ENCODE results near the gene MEG3. TPM values are rescaled to one million over a fixed set of nuclear protein-coding genes. Genes with fewer than 3 reads are reported as not detected.

MEG3 gene
- total RNA-seq, 1 experiment from 2014 or later = 338 TPM

DNA sequence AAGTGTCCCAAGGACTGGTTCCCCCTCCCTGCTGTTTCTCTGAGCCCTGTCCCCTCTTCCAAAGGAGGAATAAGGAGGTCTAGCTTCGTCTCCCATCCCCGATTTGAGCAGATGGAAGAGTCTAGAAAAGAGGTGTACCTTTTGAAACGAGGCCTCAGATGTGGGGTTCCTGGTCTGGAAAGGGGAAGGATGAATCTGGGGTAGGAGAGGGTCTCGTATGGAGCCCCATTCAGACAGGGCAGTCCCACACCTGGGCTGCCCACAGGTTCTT lies 13.3 kb downstream of the MEG3 start:
- H3K4me1 Mint-ChIP-seq = peaks cover 46% of the 10 kb centered on the region

DNA sequence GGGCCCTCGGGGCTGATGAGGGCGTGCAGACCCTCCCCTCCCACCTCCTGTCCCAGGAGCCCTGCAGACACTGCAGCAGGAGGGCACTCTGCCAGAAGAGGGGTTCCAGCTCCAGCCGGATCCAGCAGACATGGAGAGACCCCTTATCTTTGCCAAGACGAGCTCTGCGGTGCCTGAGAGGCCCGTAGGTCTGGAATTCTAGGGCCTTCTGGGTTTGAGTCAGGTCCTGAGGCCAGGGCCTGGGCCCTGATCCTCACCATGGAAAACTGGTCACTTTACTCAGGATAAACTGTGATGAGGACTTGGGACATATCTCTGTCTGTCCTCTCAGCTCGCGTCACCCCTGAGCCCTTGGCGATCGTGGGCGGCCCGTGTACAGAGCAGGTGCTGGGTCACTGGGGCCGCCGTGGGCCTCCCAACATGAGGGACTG lies 13.8 kb downstream of the MEG3 start:
- Mint-ChIP-seq H3K4me1 (peaks cover 46% of the 10 kb centered on the region), H3K9me3 (no peaks in the 10 kb centered on the region), H3K27me3 (ENCODE audit: low read depth) (0 out of 2 replicates have a peak, but pooled peaks cover 5% of the 10 kb centered on the region), H3K36me3 (peaks cover 22% of the 10 kb centered on the region), H3K4me3 (no peak overlapping the region), H3K27ac (no peak overlapping the region)
- no peak for DNase-seq (ENCODE audit: low spot score)
- ChIA-PET CTCF (interaction anchor here (0.9 to 1.8 kb wide), 6 partner anchors 11 to 462 kb away, joined by 3 to 9 read pairs (median 4); no protein-coding TSS in a partner anchor), POLR2A (no interaction called here)
- ATAC-seq = no peak; the same call in 1 of the 2 replicates
- TF ChIP-seq ETV6 (CRISPR knock-in tag; IDR thresholded peaks at IDR 0.05) = no peak
- TF ChIP-seq, protein P1, sequence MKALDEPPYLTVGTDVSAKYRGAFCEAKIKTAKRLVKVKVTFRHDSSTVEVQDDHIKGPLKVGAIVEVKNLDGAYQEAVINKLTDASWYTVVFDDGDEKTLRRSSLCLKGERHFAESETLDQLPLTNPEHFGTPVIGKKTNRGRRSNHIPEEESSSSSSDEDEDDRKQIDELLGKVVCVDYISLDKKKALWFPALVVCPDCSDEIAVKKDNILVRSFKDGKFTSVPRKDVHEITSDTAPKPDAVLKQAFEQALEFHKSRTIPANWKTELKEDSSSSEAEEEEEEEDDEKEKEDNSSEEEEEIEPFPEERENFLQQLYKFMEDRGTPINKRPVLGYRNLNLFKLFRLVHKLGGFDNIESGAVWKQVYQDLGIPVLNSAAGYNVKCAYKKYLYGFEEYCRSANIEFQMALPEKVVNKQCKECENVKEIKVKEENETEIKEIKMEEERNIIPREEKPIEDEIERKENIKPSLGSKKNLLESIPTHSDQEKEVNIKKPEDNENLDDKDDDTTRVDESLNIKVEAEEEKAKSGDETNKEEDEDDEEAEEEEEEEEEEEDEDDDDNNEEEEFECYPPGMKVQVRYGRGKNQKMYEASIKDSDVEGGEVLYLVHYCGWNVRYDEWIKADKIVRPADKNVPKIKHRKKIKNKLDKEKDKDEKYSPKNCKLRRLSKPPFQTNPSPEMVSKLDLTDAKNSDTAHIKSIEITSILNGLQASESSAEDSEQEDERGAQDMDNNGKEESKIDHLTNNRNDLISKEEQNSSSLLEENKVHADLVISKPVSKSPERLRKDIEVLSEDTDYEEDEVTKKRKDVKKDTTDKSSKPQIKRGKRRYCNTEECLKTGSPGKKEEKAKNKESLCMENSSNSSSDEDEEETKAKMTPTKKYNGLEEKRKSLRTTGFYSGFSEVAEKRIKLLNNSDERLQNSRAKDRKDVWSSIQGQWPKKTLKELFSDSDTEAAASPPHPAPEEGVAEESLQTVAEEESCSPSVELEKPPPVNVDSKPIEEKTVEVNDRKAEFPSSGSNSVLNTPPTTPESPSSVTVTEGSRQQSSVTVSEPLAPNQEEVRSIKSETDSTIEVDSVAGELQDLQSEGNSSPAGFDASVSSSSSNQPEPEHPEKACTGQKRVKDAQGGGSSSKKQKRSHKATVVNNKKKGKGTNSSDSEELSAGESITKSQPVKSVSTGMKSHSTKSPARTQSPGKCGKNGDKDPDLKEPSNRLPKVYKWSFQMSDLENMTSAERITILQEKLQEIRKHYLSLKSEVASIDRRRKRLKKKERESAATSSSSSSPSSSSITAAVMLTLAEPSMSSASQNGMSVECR (CRISPR knock-in tag; IDR thresholded peaks at IDR 0.05; ENCODE audit: borderline replicate concordance) = no peak
- TF ChIP-seq ZNF317 (CRISPR knock-in tag; IDR thresholded peaks at IDR 0.05; ENCODE audit: borderline replicate concordance, low read depth) = no peak
- TF ChIP-seq EMX1 (CRISPR knock-in tag; IDR thresholded peaks at IDR 0.05) = no peak
- TF ChIP-seq ZNF423 (CRISPR knock-in tag; IDR thresholded peaks at IDR 0.05) = no peak
- TF ChIP-seq, protein P2, sequence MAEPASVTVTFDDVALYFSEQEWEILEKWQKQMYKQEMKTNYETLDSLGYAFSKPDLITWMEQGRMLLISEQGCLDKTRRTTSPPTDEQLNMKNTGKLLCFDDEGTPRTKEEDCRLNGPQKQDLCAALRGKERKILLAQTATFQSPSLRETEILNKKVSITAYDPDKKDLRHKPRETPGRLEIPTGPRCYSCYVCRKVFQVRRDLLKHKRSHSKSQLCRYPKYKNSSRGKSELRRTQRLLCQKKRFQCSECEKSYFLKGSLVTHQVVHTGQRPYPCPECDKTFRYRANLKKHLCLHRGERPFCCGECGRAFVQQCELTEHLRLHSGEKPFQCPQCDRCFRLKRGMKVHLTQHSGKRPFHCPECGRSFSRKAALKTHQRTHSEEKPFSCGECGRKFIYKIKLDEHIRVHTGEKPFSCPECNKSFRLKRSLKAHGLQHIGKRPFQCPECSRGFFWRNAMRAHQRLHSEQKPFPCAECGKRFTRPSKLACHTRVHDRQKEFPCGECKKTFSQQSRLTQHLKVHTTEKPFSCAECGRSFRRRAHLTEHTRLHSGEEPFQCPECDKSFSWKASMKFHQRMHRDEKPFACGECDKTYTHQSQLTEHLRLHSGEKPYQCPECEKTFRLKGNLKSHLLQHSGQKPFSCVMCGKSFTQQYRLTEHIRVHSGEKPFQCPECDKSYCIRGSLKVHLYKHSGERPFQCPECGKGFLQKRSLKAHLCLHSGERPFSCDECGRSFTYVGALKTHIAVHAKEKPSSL (CRISPR knock-in tag; conservative IDR thresholded peaks at IDR 0.05) = no peak
- TF ChIP-seq, protein P3, sequence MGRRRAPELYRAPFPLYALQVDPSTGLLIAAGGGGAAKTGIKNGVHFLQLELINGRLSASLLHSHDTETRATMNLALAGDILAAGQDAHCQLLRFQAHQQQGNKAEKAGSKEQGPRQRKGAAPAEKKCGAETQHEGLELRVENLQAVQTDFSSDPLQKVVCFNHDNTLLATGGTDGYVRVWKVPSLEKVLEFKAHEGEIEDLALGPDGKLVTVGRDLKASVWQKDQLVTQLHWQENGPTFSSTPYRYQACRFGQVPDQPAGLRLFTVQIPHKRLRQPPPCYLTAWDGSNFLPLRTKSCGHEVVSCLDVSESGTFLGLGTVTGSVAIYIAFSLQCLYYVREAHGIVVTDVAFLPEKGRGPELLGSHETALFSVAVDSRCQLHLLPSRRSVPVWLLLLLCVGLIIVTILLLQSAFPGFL (CRISPR knock-in tag; IDR thresholded peaks at IDR 0.05; ENCODE audit: borderline replicate concordance) = no peak
- TF ChIP-seq TEAD1 (CRISPR knock-in tag; IDR thresholded peaks at IDR 0.05) = no peak
- TF ChIP-seq, protein P4, sequence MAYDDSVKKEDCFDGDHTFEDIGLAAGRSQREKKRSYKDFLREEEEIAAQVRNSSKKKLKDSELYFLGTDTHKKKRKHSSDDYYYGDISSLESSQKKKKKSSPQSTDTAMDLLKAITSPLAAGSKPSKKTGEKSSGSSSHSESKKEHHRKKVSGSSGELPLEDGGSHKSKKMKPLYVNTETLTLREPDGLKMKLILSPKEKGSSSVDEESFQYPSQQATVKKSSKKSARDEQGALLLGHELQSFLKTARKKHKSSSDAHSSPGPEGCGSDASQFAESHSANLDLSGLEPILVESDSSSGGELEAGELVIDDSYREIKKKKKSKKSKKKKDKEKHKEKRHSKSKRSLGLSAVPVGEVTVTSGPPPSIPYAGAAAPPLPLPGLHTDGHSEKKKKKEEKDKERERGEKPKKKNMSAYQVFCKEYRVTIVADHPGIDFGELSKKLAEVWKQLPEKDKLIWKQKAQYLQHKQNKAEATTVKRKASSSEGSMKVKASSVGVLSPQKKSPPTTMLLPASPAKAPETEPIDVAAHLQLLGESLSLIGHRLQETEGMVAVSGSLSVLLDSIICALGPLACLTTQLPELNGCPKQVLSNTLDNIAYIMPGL (CRISPR knock-in tag; IDR thresholded peaks at IDR 0.05) = no peak
- TF ChIP-seq SMAD3 (CRISPR knock-in tag; IDR thresholded peaks at IDR 0.05; ENCODE audit: borderline replicate concordance) = no peak

More for the DNA sequence above, 13.3 kb downstream of the MEG3 start:
- peak overlapping the region; percentile 57; the same call in 1 of the 2 replicates for H3K27ac Mint-ChIP-seq
- ATAC-seq = no peak
- peaks cover 21% of the 10 kb centered on the region for H3K36me3 Mint-ChIP-seq
- ChIA-PET POLR2A (no interaction called here), CTCF (interaction anchor here (0.6 to 1.8 kb wide), 4 partner anchors 12 to 166 kb away, joined by 3 to 9 read pairs (median 4); no protein-coding TSS in a partner anchor)
- TF ChIP-seq, protein P5, sequence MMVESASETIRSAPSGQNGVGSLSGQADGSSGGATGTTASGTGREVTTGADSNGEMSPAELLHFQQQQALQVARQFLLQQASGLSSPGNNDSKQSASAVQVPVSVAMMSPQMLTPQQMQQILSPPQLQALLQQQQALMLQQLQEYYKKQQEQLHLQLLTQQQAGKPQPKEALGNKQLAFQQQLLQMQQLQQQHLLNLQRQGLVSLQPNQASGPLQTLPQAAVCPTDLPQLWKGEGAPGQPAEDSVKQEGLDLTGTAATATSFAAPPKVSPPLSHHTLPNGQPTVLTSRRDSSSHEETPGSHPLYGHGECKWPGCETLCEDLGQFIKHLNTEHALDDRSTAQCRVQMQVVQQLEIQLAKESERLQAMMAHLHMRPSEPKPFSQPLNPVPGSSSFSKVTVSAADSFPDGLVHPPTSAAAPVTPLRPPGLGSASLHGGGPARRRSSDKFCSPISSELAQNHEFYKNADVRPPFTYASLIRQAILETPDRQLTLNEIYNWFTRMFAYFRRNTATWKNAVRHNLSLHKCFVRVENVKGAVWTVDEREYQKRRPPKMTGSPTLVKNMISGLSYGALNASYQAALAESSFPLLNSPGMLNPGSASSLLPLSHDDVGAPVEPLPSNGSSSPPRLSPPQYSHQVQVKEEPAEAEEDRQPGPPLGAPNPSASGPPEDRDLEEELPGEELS (CRISPR knock-in tag; IDR thresholded peaks at IDR 0.05) = no peak
- TF ChIP-seq, protein P6, sequence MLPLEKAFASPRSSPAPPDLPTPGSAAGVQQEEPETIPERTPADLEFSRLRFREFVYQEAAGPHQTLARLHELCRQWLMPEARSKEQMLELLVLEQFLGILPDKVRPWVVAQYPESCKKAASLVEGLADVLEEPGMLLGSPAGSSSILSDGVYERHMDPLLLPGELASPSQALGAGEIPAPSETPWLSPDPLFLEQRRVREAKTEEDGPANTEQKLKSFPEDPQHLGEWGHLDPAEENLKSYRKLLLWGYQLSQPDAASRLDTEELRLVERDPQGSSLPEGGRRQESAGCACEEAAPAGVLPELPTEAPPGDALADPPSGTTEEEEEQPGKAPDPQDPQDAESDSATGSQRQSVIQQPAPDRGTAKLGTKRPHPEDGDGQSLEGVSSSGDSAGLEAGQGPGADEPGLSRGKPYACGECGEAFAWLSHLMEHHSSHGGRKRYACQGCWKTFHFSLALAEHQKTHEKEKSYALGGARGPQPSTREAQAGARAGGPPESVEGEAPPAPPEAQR (CRISPR knock-in tag; IDR thresholded peaks at IDR 0.05) = no peak
- TF ChIP-seq, protein P7, sequence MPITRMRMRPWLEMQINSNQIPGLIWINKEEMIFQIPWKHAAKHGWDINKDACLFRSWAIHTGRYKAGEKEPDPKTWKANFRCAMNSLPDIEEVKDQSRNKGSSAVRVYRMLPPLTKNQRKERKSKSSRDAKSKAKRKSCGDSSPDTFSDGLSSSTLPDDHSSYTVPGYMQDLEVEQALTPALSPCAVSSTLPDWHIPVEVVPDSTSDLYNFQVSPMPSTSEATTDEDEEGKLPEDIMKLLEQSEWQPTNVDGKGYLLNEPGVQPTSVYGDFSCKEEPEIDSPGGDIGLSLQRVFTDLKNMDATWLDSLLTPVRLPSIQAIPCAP (CRISPR knock-in tag; IDR thresholded peaks at IDR 0.05) = no peak
- TF ChIP-seq CBFB (CRISPR knock-in tag; IDR thresholded peaks at IDR 0.05; ENCODE audit: low read depth) (no peak), EMX1 (CRISPR knock-in tag; IDR thresholded peaks at IDR 0.05) (no peak), SMAD4 (CRISPR knock-in tag; IDR thresholded peaks at IDR 0.05) (no peak), ZNF121 (CRISPR knock-in tag; IDR thresholded peaks at IDR 0.05) (no peak)
- TF ChIP-seq, protein P8, sequence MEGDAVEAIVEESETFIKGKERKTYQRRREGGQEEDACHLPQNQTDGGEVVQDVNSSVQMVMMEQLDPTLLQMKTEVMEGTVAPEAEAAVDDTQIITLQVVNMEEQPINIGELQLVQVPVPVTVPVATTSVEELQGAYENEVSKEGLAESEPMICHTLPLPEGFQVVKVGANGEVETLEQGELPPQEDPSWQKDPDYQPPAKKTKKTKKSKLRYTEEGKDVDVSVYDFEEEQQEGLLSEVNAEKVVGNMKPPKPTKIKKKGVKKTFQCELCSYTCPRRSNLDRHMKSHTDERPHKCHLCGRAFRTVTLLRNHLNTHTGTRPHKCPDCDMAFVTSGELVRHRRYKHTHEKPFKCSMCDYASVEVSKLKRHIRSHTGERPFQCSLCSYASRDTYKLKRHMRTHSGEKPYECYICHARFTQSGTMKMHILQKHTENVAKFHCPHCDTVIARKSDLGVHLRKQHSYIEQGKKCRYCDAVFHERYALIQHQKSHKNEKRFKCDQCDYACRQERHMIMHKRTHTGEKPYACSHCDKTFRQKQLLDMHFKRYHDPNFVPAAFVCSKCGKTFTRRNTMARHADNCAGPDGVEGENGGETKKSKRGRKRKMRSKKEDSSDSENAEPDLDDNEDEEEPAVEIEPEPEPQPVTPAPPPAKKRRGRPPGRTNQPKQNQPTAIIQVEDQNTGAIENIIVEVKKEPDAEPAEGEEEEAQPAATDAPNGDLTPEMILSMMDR (IDR thresholded peaks at IDR 0.05) = no peak
- DNase-seq (ENCODE audit: low spot score) = no peak
- 0 out of 2 replicates have a peak, but pooled peaks cover 5% of the 10 kb centered on the region for H3K27me3 Mint-ChIP-seq (ENCODE audit: low read depth)
- no peaks in the 10 kb centered on the region for H3K9me3 Mint-ChIP-seq
- H3K4me3 Mint-ChIP-seq = no peak overlapping the region
